GM21717 (cell line): ENCODE measurements around the gene PHLPP1.

Experiments used
- ATAC-seq: cut with Tn5 transposase; IDR thresholded peaks from one replicate; pipeline ENCODE4 v1.9.1; 2021; ENCODE audit warnings: mild to moderate bottlenecking, moderate library complexity; ENCODE audit not compliant: unreplicated experiment

PHLPP1 gene

DNA sequence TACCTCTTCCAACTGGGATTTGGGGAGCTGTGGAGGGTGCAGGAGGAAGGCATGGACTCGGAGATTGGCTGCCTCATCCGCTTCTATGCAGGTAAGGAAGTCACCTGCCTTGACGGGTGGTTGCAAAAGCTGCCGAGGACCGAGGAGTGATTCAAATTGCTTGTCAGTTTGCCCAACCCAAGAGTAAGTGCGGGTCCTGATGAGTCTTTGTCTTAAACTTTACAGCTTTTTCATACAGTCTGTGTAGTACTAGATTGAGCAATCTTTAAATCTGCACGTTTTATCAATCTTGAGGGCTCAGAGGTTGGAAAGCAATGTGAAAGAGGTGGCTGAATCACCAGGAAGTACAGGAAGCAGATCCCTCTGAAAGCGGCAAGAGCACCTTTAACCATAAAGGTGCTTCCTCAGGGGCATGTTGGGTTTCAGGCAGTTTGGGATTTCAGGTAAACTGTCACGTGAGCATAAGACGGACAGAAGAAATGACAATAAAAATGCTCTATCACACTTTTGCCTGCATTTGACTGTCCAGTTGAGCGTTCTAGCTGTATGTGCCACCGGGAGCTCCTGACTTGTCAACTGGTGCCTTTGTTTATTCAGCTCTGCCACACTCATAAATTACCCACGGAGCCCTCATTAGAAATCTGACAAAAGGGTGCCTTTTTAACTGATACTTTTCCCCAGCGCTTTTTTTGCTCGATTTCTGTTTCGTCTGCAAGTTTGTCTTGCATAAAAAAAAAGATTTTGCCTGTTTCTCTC lies 2.0 kb downstream of the PHLPP1 start:
- ATAC-seq: no peak

DNA sequence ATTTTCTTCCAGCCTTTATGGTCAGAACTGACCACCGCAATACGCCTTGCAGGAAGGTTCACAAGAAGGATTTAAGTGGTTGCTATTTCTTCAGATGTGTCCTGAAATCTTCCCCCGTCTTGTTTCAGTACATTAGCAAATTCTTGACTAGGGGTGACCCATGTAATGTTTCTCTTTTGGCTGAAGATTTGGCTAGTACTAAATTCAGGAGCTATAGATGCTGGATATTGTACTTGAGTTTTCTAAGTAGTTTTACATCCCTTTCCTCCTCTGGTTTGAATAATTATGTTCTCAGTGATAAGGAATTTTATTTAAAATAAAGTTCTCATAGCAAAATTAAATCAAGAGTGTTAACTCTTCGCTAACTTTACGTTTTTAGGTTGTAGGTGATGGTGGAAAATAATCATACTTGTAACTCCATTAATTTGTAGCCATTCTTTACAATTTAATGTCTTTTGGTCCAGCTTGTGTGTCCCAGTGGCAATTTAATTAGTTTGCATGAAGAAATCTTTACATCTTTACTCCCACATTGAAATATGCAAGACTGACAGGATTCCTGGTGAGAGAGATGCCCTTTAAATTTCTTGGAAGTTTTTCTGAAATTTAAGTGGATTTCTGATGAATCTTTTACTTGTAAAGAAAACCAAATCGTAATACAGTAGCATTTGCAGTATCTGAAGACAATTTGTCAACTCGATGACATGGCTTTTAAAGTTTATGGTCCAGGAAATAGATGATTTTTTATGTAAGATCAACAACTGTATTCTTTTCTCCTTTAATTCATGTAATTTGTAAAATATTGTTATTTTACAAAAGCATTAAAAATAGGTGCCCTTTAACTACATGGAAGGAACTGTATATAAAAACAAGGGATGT lies 2.8 kb downstream of the PHLPP1 start:
- ATAC-seq: no peak

DNA sequence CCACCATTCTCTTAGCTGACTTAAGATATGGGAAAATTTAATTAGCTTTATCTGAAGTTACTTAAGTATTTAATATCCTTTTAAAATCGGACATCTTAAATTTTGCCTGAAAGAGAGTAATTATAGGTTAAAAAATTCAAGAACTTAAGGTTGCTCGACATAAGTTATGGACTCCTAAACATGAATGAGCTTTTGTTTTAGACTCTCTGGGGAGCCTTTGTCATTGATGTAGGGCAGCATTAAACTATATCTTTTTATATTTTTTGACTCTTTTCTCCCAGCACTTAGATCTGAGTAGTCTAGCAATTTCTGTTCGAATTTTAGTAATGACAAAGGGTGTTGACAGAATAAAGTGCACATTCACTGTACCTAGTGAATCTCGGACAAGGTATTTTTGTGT lies 4.7 kb downstream of the PHLPP1 start:
- ATAC-seq: no peak

- ATAC-seq: no peak
Measured at GRCh38 chr18:62720766-62721613, 5.6 kb downstream of the PHLPP1 start.

DNA sequence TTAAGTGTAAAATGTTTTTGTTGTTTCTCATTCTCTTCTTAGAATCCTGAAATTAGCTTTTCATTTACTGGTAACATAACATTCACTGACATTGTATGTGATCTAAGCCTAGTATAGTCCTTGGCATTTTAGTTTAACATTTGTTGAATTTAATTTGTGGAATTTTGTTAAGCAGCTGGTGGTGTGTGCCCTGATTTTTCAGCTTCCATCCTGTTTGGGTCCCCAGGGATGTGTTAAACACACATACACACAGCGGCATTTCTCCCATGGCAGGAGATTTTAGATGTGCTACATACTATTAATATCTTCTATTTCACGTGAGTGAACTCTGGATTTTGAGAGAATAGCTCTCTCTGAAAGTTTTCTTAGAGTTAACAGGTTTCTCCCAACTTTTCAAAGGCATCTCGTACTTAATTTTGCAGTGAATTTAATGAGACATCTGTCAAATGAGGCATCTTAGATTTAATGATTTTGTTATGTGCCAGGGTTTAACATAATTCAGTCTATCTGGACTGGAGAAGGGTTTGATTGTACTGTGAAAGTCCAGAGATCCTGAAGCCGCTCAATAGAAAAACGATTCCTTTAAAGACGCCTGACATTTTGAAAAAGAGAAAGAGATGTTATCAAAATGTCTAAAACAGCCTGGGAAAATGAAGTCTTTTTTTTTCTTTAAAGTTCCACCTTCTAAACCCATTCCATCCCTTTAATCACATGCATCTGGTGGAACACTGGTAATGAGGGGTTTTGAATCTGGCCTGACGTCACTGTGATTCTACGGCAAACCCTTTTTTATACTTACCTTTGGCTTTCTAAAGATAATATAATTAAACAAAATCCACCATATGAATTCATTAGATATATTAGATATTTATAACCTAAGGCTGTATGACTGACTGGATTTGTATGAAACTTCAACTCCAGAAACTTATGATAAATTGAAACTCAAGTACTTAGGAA lies 6.8 kb downstream of the PHLPP1 start:
- ATAC-seq: no peak

GRCh38 chr18:62723666-62724281 lies 8.4 kb downstream of the PHLPP1 start:
- ATAC-seq: no peak

- ATAC-seq: no peak
Measured at GRCh38 chr18:62725896-62726295, 10.6 kb downstream of the PHLPP1 start.

GRCh38 chr18:62728254-62728653 lies 12.9 kb downstream of the PHLPP1 start:
- no peak for ATAC-seq

- no peak for ATAC-seq
Measured at GRCh38 chr18:62729487-62730386, 14.4 kb downstream of the PHLPP1 start.

GRCh38 chr18:62730941-62731340 lies 15.6 kb downstream of the PHLPP1 start:
- no peak for ATAC-seq

DNA sequence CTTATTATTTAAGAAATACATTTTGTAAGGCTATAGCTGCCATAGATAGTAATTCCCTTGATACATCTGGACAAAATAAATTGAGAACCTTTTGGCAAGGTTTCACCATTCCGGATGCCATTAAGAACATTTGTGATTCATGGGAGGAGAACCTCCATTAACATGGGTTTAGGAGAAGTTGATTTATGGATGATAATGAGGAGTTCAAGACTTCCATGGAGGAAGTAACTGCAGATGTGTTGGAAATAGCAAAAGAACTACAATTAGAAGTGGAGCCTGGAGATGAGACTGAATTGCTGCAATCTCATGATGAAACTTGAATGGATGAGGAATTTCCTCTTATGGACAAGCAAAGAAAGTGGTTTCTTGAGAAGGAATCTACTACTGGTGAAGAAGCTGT lies 17.3 kb downstream of the PHLPP1 start:
- no peak for ATAC-seq

GRCh38 chr18:62734290-62734689 lies 18.9 kb downstream of the PHLPP1 start:
- no peak for ATAC-seq

- no peak for ATAC-seq
Measured at GRCh38 chr18:62735387-62735786, 20.0 kb downstream of the PHLPP1 start.

GRCh38 chr18:62736077-62736855 lies 20.9 kb downstream of the PHLPP1 start:
- no peak for ATAC-seq

- ATAC-seq: no peak
Measured at GRCh38 chr18:62737241-62737873, 22.0 kb downstream of the PHLPP1 start.

DNA sequence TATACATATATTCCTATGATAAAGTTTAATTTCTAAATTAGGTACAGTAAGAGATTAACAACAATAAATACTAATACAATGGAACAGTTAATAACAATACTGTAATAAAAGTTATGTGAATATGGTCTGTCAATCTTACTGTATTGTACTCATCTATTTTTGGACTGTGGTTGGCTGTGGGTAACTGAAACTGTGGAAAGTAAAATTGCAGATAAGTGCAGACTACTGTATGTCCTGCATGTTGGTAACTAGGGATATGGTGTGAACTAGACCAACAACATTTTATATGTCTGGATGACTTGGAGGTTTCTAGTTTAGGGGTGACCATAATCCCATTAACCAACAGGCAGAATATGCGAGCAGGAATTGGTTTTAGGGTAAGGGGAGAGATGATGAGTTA lies 23.3 kb downstream of the PHLPP1 start:
- no peak for ATAC-seq

GRCh38 chr18:62739911-62740310 lies 24.6 kb downstream of the PHLPP1 start:
- no peak for ATAC-seq
